ENCODE results near the gene CAD.
A peak's percentile ranks its signal among the peaks of the same experiment; 100 is the strongest.

Gene CAD

GRCh38 chr2:27199241-27199640 lies 17.9 kb upstream of the CAD start:
- no peak for DNase-seq

- DNase-seq, result no peak
These were observed 15.5 kb upstream of the CAD start for GRCh38 chr2:27201675-27202074.

GRCh38 chr2:27202854-27203253 lies 14.3 kb upstream of the CAD start:
- DNase-seq, result no peak

- DNase-seq, result no peak
These were observed 13.4 kb upstream of the CAD start for GRCh38 chr2:27203741-27204140.

- DNase-seq, result no peak
These were observed 12.6 kb upstream of the CAD start for GRCh38 chr2:27204566-27204965.

GRCh38 chr2:27205206-27205605 lies 12.0 kb upstream of the CAD start:
- DNase-seq, result no peak

- DNase-seq, result no peak
These were observed 10.8 kb upstream of the CAD start for GRCh38 chr2:27206346-27206745.

- DNase-seq, result no peak
These were observed 8.6 kb upstream of the CAD start for GRCh38 chr2:27208486-27209050.

- no peak for DNase-seq
These were observed 7.4 kb upstream of the CAD start for GRCh38 chr2:27209621-27210401.

- DNase-seq, result peak; percentile 72
These were observed 5.8 kb upstream of the CAD start for GRCh38 chr2:27211241-27211942.

GRCh38 chr2:27211943-27212625 lies 5.1 kb upstream of the CAD start, which contains the start of the genes ATRAID and SLC5A6:
TSS of gene ATRAID (plus strand) at chr2:27212041. CDS start at chr2:27212369, 328 bp downstream.
TSS of gene SLC5A6 (minus strand) at chr2:27212268. CDS start at chr2:27207650, 4,618 bp downstream.
- DNase-seq, result peak; percentile 94

GRCh38 chr2:27212626-27213471 lies 4.3 kb upstream of the CAD start:
- DNase-seq, result peak; percentile 67

- DNase-seq, result peak; percentile 26
These were observed 2.2 kb upstream of the CAD start for GRCh38 chr2:27214941-27215340.

- no peak for DNase-seq
These were observed 592 bp upstream of the CAD start for GRCh38 chr2:27216416-27217137.

GRCh38 chr2:27218614-27219013 lies 1.4 kb downstream of the CAD start:
- DNase-seq, result peak; percentile 40

- peak; percentile 40 for DNase-seq
These were observed 1.9 kb downstream of the CAD start for GRCh38 chr2:27219091-27219490.

GRCh38 chr2:27220091-27220490 lies 2.9 kb downstream of the CAD start:
- DNase-seq, result no peak

- no peak for DNase-seq
These were observed 4.0 kb downstream of the CAD start for GRCh38 chr2:27221166-27221565.

GRCh38 chr2:27222407-27222806 lies 5.2 kb downstream of the CAD start:
- DNase-seq, result no peak

- no peak for DNase-seq
These were observed 6.2 kb downstream of the CAD start for GRCh38 chr2:27223416-27223815.

GRCh38 chr2:27225526-27225925 lies 8.4 kb downstream of the CAD start:
- no peak for DNase-seq

GRCh38 chr2:27227501-27227900 lies 10.3 kb downstream of the CAD start:
- no peak for DNase-seq

Data from NCI-H82 (cell line).